ENCODE results near the gene STAB1. TPM values are rescaled to one million over a fixed set of nuclear protein-coding genes. Genes with fewer than 3 reads are reported as not detected.

Gene STAB1
- polyA plus RNA-seq, 3 donors = 40.7 to 46.6 (median 45.0) TPM

GRCh38 chr3:52503788-52504424 lies 8.8 kb downstream of the STAB1 start:
- DNase-seq = no peak

GRCh38 chr3:52504977-52505376 lies 9.8 kb downstream of the STAB1 start:
- no peak for DNase-seq

- no peak for DNase-seq
Measured at GRCh38 chr3:52506266-52506966, 11.3 kb downstream of the STAB1 start.

GRCh38 chr3:52507359-52507758 lies 12.2 kb downstream of the STAB1 start:
- no peak for DNase-seq

- no peak for DNase-seq
Measured at GRCh38 chr3:52509753-52510328, 14.7 kb downstream of the STAB1 start.

GRCh38 chr3:52511509-52511908 lies 16.4 kb downstream of the STAB1 start:
- DNase-seq = no peak

GRCh38 chr3:52512105-52512504 lies 17.0 kb downstream of the STAB1 start:
- no peak for DNase-seq

GRCh38 chr3:52512727-52513126 lies 17.6 kb downstream of the STAB1 start:
- DNase-seq = no peak

- DNase-seq = no peak
Measured at GRCh38 chr3:52513281-52513680, 18.1 kb downstream of the STAB1 start.

- no peak for DNase-seq
Measured at GRCh38 chr3:52514576-52514975, 19.4 kb downstream of the STAB1 start.

- no peak for DNase-seq
Measured at GRCh38 chr3:52515192-52515591, 20.1 kb downstream of the STAB1 start.

- no peak for DNase-seq
Measured at GRCh38 chr3:52516509-52517195, 21.5 kb downstream of the STAB1 start.

- DNase-seq = no peak
Measured at GRCh38 chr3:52517796-52518722, 22.9 kb downstream of the STAB1 start.

- no peak for DNase-seq
Measured at GRCh38 chr3:52518723-52519444, 23.7 kb downstream of the STAB1 start.

GRCh38 chr3:52519445-52520140 lies 24.5 kb downstream of the STAB1 start:
- DNase-seq = no peak

GRCh38 chr3:52520141-52520667 lies 25.1 kb downstream of the STAB1 start:
- DNase-seq = no peak

- DNase-seq = no peak
Measured at GRCh38 chr3:52520716-52521487, 25.8 kb downstream of the STAB1 start.

- DNase-seq = no peak
Measured at GRCh38 chr3:52521488-52521824, 26.3 kb downstream of the STAB1 start.
